GM19099 (cell line): Measurements from ENCODE around the gene STAT4.

Experiments used
- POLR2A ChIP-seq: IDR thresholded peaks from 3 replicates; pipeline ENCODE4 v1.6.1; 2011; ENCODE audit warnings: low read depth; ENCODE audit not compliant: insufficient read length; ENCODE audit errors: extremely low read depth

The STAT4 gene

GRCh38 chr2:191128172-191128910 lies 22.5 kb downstream of the STAT4 start:
- no peak for TF ChIP-seq POLR2A

DNA sequence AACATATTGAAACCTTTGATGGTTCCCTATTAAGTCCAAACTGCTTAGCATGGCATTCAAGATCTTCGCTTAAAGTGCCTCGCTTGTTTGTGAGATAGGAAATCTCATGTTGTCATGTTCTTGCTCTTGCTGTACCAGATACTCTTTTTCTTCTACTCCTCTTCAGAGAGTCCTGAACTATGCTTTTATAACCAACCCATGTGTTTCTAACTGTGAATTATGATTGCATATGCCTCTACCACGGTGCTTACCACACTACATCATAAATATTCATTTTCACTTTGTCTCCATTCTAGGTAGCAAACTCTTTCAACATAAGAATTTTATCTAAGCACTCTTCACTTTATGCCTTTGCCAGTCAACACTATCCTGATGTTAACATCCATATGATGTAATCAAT lies 23.6 kb downstream of the STAT4 start:
- no peak for TF ChIP-seq POLR2A

- no peak for TF ChIP-seq POLR2A
These were observed 24.3 kb downstream of the STAT4 start for GRCh38 chr2:191126386-191127085.

GRCh38 chr2:191125646-191126045 lies 25.1 kb downstream of the STAT4 start:
- TF ChIP-seq POLR2A: no peak

GRCh38 chr2:191122638-191123294 lies 28.0 kb downstream of the STAT4 start:
- TF ChIP-seq POLR2A: no peak

DNA sequence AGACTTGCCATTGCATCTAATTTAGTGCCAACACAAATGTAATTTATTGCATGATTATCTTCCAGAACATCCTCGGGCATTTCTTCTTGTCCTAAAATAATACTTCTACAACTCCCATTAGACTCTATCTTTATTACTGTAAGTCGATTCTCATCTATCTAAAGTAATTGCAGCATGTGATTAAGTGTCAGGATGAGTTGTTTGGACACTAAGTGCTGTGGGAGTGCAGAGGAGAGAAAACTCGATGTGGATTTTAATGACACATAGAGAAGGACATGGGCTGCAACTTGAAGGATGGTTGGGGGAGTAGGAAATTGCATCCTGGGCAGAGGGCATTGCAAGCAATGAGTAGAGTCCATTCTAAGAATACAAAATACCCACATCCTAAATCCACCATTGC lies 33.5 kb downstream of the STAT4 start:
- no peak for TF ChIP-seq POLR2A

DNA sequence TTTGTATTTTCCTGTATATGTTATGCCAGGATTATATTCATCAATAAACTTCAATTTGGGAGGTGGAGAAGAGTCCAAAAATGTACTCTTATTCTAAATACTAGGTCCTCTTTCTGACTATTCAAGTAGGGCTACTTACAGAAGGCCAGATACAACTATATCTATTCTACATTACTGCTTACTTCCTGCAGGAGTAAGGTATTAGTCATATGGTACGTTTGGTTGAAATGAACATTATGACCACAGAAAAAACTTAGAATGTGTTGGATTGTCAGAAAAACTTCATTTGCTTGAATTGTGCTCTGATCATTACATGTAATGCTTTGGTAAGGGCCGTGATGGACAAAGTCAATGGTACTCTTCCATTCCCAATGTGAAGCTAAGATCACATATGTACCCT lies 35.0 kb downstream of the STAT4 start:
- TF ChIP-seq POLR2A: no peak

DNA sequence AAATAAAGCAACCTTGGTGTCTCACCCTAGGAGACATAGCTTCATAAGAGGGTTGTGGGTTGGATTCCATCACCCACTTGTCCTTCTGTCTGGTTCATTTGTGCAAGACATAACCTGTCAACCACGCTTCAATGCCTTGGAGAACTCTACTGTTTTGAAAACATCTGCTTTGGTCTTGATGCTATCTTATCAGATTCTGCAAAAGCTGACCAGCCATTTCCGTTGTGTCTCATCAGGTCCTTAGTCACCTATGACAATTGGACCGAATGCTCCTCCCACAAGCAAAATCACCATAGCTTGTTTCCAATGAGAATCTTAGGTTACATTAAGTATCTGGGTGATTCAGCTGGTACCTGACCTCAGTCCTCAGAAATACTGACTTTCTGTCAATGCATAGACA lies 35.4 kb downstream of the STAT4 start:
- no peak for TF ChIP-seq POLR2A

DNA sequence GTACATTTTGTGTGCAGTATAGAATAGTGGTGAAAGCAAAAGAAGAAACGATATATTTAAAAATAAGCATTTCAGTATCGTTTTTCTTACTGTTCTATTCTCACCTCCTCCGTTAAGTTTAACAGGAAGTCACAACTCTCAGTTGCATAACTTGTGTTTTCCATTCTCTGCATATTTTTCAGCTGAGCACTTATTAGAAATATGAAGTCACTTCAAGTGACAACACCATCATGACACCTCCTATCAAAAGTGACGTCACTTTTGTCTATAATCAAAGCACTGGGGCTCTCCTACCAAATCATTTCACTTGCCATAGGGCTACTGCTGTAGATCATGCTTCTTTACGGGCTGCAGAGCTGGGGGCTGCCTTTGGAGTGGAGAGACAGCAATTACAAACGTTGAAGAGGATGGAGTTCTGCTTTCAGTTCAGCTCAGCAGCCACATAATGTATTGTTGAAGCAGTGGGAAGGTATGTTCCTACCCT lies 36.3 kb downstream of the STAT4 start:
- TF ChIP-seq POLR2A: no peak

DNA sequence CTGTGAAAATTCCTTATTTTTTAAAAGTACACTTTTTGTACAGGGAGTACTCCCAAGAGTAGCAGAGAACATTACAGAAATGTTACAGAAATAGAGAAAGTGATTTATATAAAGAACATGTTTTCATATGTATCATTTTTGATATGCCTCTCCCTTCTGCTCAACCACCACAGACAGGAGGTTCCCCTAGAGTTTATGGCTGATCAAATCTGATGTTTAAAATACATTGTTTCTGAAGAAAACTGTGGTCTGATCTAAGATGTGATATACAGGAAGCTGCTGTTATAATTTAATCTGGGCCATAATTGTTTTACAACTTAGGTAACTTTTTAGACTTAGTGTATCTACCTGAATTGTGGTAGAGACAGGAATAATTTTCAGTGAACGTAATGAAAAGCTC lies 37.0 kb downstream of the STAT4 start:
- TF ChIP-seq POLR2A: no peak

- TF ChIP-seq POLR2A: no peak
These were observed 38.3 kb downstream of the STAT4 start for GRCh38 chr2:191112448-191112901.

- TF ChIP-seq POLR2A: no peak
These were observed 40.9 kb downstream of the STAT4 start for GRCh38 chr2:191109888-191110287.

GRCh38 chr2:191108331-191108730 lies 42.5 kb downstream of the STAT4 start:
- no peak for TF ChIP-seq POLR2A

DNA sequence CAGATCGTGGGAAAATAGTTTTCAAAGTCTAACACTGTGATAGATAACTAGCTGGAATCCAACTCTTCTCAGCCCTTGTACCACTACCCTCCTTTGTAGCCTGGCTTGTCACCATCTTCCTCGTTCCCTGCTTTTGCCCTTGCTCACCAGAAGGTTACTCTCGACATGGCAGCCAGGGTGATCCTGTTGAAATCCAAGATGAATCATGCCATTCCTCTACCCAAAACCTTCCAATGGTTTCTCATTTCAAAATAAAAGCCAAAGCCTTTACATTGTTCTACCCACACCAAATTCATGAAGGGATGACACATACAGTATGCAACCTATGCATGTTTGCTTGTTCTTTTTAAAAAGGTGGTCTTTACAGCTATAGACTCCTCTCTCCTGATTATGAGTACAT lies 45.7 kb downstream of the STAT4 start:
- TF ChIP-seq POLR2A: no peak

DNA sequence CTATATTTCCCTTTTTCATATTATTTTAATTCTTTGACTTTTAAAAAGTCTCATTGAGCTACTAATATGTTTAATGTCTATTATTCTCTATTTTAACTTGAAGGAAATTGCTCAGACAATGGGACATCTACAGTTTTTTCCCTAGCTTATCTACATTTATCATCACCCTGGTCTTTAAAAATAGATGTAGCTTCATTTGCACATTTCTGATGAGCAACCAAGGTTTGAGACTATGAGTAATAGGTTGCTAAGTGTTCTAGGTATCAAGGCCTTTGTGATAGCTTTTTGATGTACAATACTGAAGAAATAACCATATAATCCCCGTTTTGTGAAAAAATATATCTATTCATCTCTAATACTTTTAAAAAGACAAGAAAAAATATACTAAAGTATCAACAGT lies 47.0 kb downstream of the STAT4 start:
- TF ChIP-seq POLR2A: no peak

DNA sequence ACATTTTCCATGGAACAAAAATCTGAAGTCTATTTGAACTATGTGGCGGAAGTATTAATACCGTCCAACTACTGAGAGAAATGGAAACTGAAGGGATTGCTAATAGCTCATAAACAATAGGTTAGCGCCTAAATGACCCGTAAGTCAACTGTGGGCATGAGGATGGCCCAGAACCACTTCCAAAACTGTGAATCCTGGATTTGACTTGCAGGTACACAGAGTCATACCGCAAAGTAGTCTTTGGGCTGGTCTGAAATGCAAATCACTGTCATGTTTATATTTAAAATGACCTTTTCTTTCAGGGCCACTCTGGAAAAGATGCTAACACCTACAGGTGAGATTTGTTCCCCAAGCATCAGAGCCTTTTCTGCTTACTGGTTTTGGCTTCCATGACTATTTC lies 50.6 kb downstream of the STAT4 start:
- no peak for TF ChIP-seq POLR2A

DNA sequence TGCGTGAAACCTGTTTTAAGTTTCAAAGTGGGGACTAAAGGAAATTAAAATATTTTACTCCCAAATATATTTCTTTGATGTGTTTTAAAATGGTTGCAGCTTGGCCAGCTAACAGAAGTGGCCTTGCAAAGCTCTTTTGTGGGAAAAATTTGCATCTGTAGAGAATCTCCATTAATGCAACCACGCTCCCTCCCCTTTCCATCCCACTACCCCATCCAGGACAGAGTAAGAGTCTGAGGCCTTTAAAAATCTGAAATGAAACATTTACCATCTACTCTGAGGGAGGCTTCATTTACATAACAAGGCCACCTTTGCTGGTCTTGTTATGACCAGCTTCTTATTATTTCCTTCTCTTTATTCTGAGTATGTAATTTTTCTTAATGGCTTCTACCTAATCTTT lies 63.5 kb downstream of the STAT4 start:
- TF ChIP-seq POLR2A: no peak

DNA sequence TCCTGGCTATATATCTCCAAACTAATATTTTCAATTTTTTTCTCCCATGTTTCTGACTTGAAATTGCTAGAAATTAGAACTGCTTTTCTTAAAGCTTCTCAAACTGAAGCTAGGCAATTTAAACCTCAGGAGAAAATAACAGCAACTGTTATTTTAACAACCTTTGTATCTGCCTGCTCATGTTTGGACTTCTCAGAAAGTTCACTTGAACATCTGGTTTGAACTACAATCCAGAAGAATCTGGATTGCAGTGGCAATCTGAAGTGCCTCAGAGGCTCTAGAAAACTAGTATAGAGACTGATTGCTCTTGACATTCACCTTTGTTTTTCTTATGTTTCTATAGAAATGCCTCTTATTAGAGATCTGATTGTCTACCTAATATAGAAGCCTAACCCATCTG lies 64.1 kb downstream of the STAT4 start:
- TF ChIP-seq POLR2A: no peak
